OCI-LY3 (cell line): Measurements from ENCODE around the gene P2RX2.

Experiments used
- CTCF ChIP-seq: fragments of 200-600, 300-600 bp; sonication (generic); IDR thresholded peaks from 2 replicates; pipeline ENCODE4 v1.5.1; 2014; ENCODE audit warnings: antibody characterized with exemption, low read length, low read depth
- EZH2phosphoT487 ChIP-seq: fragments of 200-600 bp; shearing (Covaris generic); IDR thresholded peaks from 2 replicates; pipeline ENCODE4 v1.6.1; 2018; ENCODE audit warnings: antibody characterized with exemption, mixed run types, low read depth

- TF ChIP-seq CTCF (no peak), EZH2phosphoT487 (no peak)
Observed at GRCh38 chr12:132591107-132591935, 27.3 kb upstream of the P2RX2 start.
